Spleen (tissue), 11 donors: ENCODE measurements around the gene GDI1. TPM values are rescaled to one million over a fixed set of nuclear protein-coding genes. Genes with fewer than 3 reads are reported as not detected.

Experiments
- DNase-seq: peaks from one replicate; pipeline ENCODE4 v3.0.0-alpha.2; 2020
- H3K27ac ChIP-seq, 8 donors: fragments of 200-600 bp; sonication (generic) in 7 of 8; 1 replicate in 4 of 8; 2 replicates in 4 of 8; pipeline versions ENCODE4 v1.5.0 to v1.8.0; 2016 to 2021; ENCODE audit warnings: inconsistent platforms in 4 of 8, mild to moderate bottlenecking in 4 of 8, moderate library complexity in 1 of 8
- H3K27me3 ChIP-seq, 7 donors: fragments of 200-600 bp; sonication (generic) in 6 of 7; replicated peaks in 1 of 7; 1 replicate in 4 of 7; 2 replicates in 3 of 7; pipeline versions ENCODE4 v1.5.0 to v1.8.0; 2016 to 2021; ENCODE audit warnings: inconsistent platforms in 3 of 7, mild to moderate bottlenecking in 1 of 7
- H3K36me3 ChIP-seq, 6 donors: fragments of 200-600 bp; sonication (generic) in 5 of 6; 1 replicate in 4 of 6; 2 replicates in 2 of 6; pipeline versions ENCODE4 v1.5.0 to v1.8.0; 2016 to 2021; ENCODE audit warnings: inconsistent platforms in 2 of 6
- H3K4me1 ChIP-seq, 6 donors: fragments of 200-600 bp; sonication (generic) in 5 of 6; 1 replicate in 3 of 6; 2 replicates in 3 of 6; pipeline versions ENCODE4 v1.5.0 to v1.8.0; 2016 to 2021; ENCODE audit warnings: inconsistent platforms in 3 of 6
- H3K4me3 ChIP-seq, 8 donors: fragments of 200-600 bp; sonication (generic) in 7 of 8; 1 replicate in 4 of 8; 2 replicates in 4 of 8; pipeline versions ENCODE4 v1.5.0 to v1.8.0; 2016 to 2021; ENCODE audit warnings: inconsistent platforms in 4 of 8, mild to moderate bottlenecking in 4 of 8, moderate library complexity in 2 of 8
- H3K9me3 ChIP-seq, 8 donors: fragments of 200-600 bp; sonication (generic) in 7 of 8; 1 replicate in 4 of 8; 2 replicates in 4 of 8; pipeline versions ENCODE4 v1.5.0 to v1.8.0; 2016 to 2021; ENCODE audit warnings: inconsistent platforms in 4 of 8
- CTCF ChIP-seq, 11 experiments: fragments of 200-600 bp in 7 of 11; fragments of 450-650 bp in 4 of 11; sonication (generic) in 4 of 11; IDR thresholded peaks in 8 of 11; conservative IDR thresholded peaks in 3 of 11; 1 replicate in 7 of 11; 2 replicates in 4 of 11; pipeline versions ENCODE4 v1.4.0 to v1.8.0; 2016 to 2021; ENCODE audit warnings: antibody characterized with exemption in 11 of 11, inconsistent platforms in 4 of 11, mild to moderate bottlenecking in 1 of 11
- POLR2A ChIP-seq, 3 donors: fragments of 450-650 bp; IDR thresholded peaks; one replicate each; pipeline ENCODE4 v1.5.1; 2017; ENCODE audit warnings: antibody characterized with exemption in 3 of 3, mild to moderate bottlenecking in 1 of 3
- POLR2AphosphoS5 ChIP-seq, 3 donors: sonication (generic); formaldehyde crosslinking; IDR thresholded peaks; one replicate each; pipeline ENCODE4 v1.5.1; 2017; ENCODE audit warnings: antibody characterized with exemption in 3 of 3
- WGBS, 5 donors: extraction: QIAGEN DNeasy Blood & Tissue Kit in 3 of 5; methylation state at CpG; one replicate each; pipeline versions ENCODE4 v1.1.5 to v1.1.7; 2013 to 2018; 5-methylcytosine and 5-hydroxymethylcytosine counted together
- intact Hi-C: fragments of 100-400 bp; cut with DNase I; formaldehyde crosslinking; loops from one replicate; pipeline ENCODE4 v1.15.0; 2023; ENCODE audit warnings: low total_unique reads
- polyA plus RNA-seq, 3 donors: library from polyadenylated mRNA; stranded (reverse); fragments of 200-250 nt; gene quantifications; one replicate each; pipeline ENCODE4 v1.2.1, GENCODE V29; 2013
- total RNA-seq, 7 donors: library from RNA; depleted of rRNA in 3 of 7; stranded (reverse); fragments of >200 nt in 3 of 7; fragmentation: NEBNext Ultra II Directional in 4 of 7; extraction: Animal tissue kit (Norgen Biotek cat#: 25700) in 4 of 7; gene quantifications; one replicate each; pipeline versions ENCODE4 v1.1.0 to v1.2.1, GENCODE V29; 2016 to 2021
- donor health status: healthy with polysubstance abuse.
- donor health status: DM: no; HTN: no; CAD: no; lungs with moderate emphysema.
- donor health status: DM: no; HTN: no; CAD: no.
- donor health status: Bipolar disorder and iron deficiency.
- donor health status: healthy.
- donor health status: DM: no; HTN: no; CAD: no.
- donor health status: DM: yes; HTN: yes; CAD: no.

The GDI1 gene
- total and polyA plus RNA-seq, 10 donors: 56.2 to 137 (median 111) TPM

GRCh38 chrX:154459832-154460231 is 22.9 kb downstream of the GDI1 start:
- peaks cover 0 to 48% (median 4%) of the 10 kb centered on the region in 6 donors for H3K36me3 ChIP-seq
- H3K4me1 ChIP-seq: peaks cover 0 to 27% (median 13%) of the 10 kb centered on the region in 6 donors
- H3K27me3 ChIP-seq: peaks cover 0 to 5% (median 0%) of the 10 kb centered on the region in 7 donors
- no peak for DNase-seq
- H3K9me3 ChIP-seq: no peaks in the 10 kb centered on the region
- peak overlapping the region in 4 of 8 donors; percentile 50 to 80 (median 61) for H3K4me3 ChIP-seq
- 50 to 77% (median 74%) methylated on average over 7 to 14 of the region's 14 CpGs for WGBS, 5 donors
- no peak for TF ChIP-seq POLR2AphosphoS5 (IDR thresholded peaks at IDR 0.05)
- TF ChIP-seq CTCF (IDR thresholded peaks at IDR 0.05 in 8 of 11, conservative IDR thresholded peaks at IDR 0.05 in 3 of 11): no peak
- peak overlapping the region in 2 of 8 donors; percentile 80 to 89 for H3K27ac ChIP-seq
- intact Hi-C loops: no loop called here

- Histone ChIP-seq H3K9me3 (no peaks in the 10 kb centered on the region), H3K36me3 (peaks cover 0 to 53% (median 5%) of the 10 kb centered on the region in 6 donors), H3K4me3 (no peak overlapping the region), H3K4me1 (peaks cover 0 to 27% (median 13%) of the 10 kb centered on the region in 6 donors), H3K27me3 (peaks cover 0 to 5% (median 0%) of the 10 kb centered on the region in 7 donors), H3K27ac (no peak overlapping the region)
- no peak for TF ChIP-seq POLR2AphosphoS5 (IDR thresholded peaks at IDR 0.05)
- TF ChIP-seq CTCF (IDR thresholded peaks at IDR 0.05 in 8 of 11, conservative IDR thresholded peaks at IDR 0.05 in 3 of 11): no peak
- TF ChIP-seq POLR2A (IDR thresholded peaks at IDR 0.05): no peak
- DNase-seq: no peak
- intact Hi-C loops: no loop called here
- WGBS, 5 donors: 83 to 92% (median 87%) methylated on average over 21 to 26 of the region's 26 CpGs; no CpG with 5 or more reads in 1 of the 5 donors
These were observed 23.4 kb downstream of the GDI1 start for GRCh38 chrX:154460326-154460725.

- Histone ChIP-seq H3K27me3 (peaks cover 0 to 5% (median 0%) of the 10 kb centered on the region in 7 donors), H3K4me3 (no peak overlapping the region), H3K27ac (no peak overlapping the region), H3K4me1 (peaks cover 0 to 23% (median 10%) of the 10 kb centered on the region in 6 donors), H3K9me3 (no peaks in the 10 kb centered on the region), H3K36me3 (peaks cover 0 to 74% (median 19%) of the 10 kb centered on the region in 6 donors)
- intact Hi-C loops: no loop called here
- 63 to 89% (median 79%) methylated on average over 1 to 8 of the region's 8 CpGs for WGBS, 5 donors
- TF ChIP-seq CTCF (IDR thresholded peaks at IDR 0.05 in 8 of 11, conservative IDR thresholded peaks at IDR 0.05 in 3 of 11) (no peak), POLR2A (IDR thresholded peaks at IDR 0.05) (no peak), POLR2AphosphoS5 (IDR thresholded peaks at IDR 0.05) (no peak)
- no peak for DNase-seq
These were observed 25.4 kb downstream of the GDI1 start for GRCh38 chrX:154462396-154462795.

GRCh38 chrX:154463611-154464220 is 26.8 kb downstream of the GDI1 start:
- DNase-seq: no peak
- H3K27ac ChIP-seq: no peak overlapping the region
- WGBS, 5 donors: 92 to 95% (median 94%) methylated on average over 7 to 36 of the region's 36 CpGs
- no peaks in the 10 kb centered on the region for H3K9me3 ChIP-seq
- H3K4me3 ChIP-seq: no peak overlapping the region
- H3K4me1 ChIP-seq: peaks cover 0 to 16% (median 9%) of the 10 kb centered on the region in 6 donors
- peaks cover 0 to under 1% (median 0%) of the 10 kb centered on the region in 7 donors for H3K27me3 ChIP-seq
- intact Hi-C loops: no loop called here
- TF ChIP-seq POLR2AphosphoS5 (IDR thresholded peaks at IDR 0.05): no peak
- TF ChIP-seq CTCF (IDR thresholded peaks at IDR 0.05 in 8 of 11, conservative IDR thresholded peaks at IDR 0.05 in 3 of 11): no peak
- H3K36me3 ChIP-seq: peaks cover 0 to 87% (median 27%) of the 10 kb centered on the region in 6 donors
